Prostate gland (tissue), 2 donors: ENCODE results near the gene SLC38A6. TPM values are rescaled to one million over a fixed set of nuclear protein-coding genes. Genes with fewer than 3 reads are reported as not detected.

Experiments used
- DNase-seq: peaks from one replicate; pipeline ENCODE4 v3.0.0-alpha.2; 2019; ENCODE audit warnings: low spot score
- H3K27ac ChIP-seq, 2 donors: fragments of 200-600 bp; sonication (generic); 2 replicates each; pipeline ENCODE4 v1.5.1; 2017 to 2019
- H3K27me3 ChIP-seq: fragments of 200-600 bp; sonication (generic); replicated peaks from 2 replicates; pipeline ENCODE4 v1.5.1; 2019; ENCODE audit not compliant: insufficient read depth
- H3K36me3 ChIP-seq, 2 donors: fragments of 200-600 bp; sonication (generic); 1 replicate in 1 of 2; 2 replicates in 1 of 2; pipeline versions ENCODE4 v1.5.1 to v1.8.1; 2017 to 2019
- H3K4me1 ChIP-seq: fragments of 200-600 bp; sonication (generic); replicated peaks from 2 replicates; pipeline ENCODE4 v1.5.1; 2019
- H3K4me3 ChIP-seq, 2 donors: fragments of 200-600 bp; sonication (generic); 2 replicates each; pipeline ENCODE4 v1.5.1; 2017 to 2019
- H3K9me3 ChIP-seq: fragments of 200-600 bp; sonication (generic); 2 replicates; pipeline ENCODE4 v1.5.1; 2017
- POLR2A ChIP-seq: fragments of 450-650 bp; IDR thresholded peaks from one replicate; pipeline ENCODE4 v1.6.1; 2016; ENCODE audit warnings: antibody characterized with exemption, mild to moderate bottlenecking
- POLR2AphosphoS5 ChIP-seq: sonication (generic); formaldehyde crosslinking; IDR thresholded peaks from one replicate; pipeline ENCODE4 v1.6.1; 2017; ENCODE audit warnings: antibody characterized with exemption
- WGBS: methylation state at CpG from one replicate; pipeline ENCODE4 v1.1.5; 2018; 5-methylcytosine and 5-hydroxymethylcytosine counted together
- intact Hi-C: fragments of 100-400 bp; cut with DNase I; formaldehyde crosslinking; loops from one replicate; pipeline ENCODE4 v1.14.2; 2022
- total RNA-seq, 2 donors: library from RNA; depleted of rRNA; stranded (reverse); fragments of >200 nt; gene quantifications; one replicate each; pipeline ENCODE4 v1.1.0, GENCODE V29; 2016
- TF ChIP-seq, protein P1 (sequence below), 4 experiments: fragments of 200-600 bp in 2 of 4; fragments of 450-650 bp in 2 of 4; sonication (generic) in 2 of 4; IDR thresholded peaks; 1 replicate in 3 of 4; 2 replicates in 1 of 4; pipeline ENCODE4 v1.5.1; 2016 to 2019; ENCODE audit warnings: antibody characterized with exemption in 4 of 4, mild to moderate bottlenecking in 2 of 4, moderate library complexity in 2 of 4

The SLC38A6 gene
- total RNA-seq, 2 donors from 2014 or later = 13.7 to 15.1 TPM

DNA sequence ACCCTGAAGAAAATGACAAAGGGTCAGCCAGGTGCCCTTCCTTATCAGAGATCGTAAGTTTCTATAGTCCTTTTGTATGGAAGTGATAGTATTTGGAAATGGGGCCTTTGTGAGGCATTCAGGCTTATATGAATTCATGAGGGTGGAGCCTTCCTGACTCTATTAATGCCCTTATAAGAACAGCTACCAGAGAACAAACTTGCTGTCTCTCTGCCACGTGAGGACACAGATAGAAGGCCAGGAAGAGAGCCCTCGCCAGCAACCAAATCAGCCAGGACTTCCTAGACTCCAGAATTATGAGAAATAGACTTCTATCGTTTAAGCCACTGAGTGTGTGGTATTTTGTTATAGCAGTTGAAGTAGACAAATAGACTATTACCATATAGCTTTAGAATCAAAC, 36.8 kb upstream of the SLC38A6 start:
- Histone ChIP-seq H3K9me3 (no peaks in the 10 kb centered on the region), H3K36me3 (no peaks in the 10 kb centered on the region), H3K4me1 (no peaks in the 10 kb centered on the region), H3K4me3 (no peak overlapping the region), H3K27ac (no peak overlapping the region), H3K27me3 (no peaks in the 10 kb centered on the region)
- TF ChIP-seq POLR2A (no peak), POLR2AphosphoS5 (no peak)
- TF ChIP-seq, protein P1, sequence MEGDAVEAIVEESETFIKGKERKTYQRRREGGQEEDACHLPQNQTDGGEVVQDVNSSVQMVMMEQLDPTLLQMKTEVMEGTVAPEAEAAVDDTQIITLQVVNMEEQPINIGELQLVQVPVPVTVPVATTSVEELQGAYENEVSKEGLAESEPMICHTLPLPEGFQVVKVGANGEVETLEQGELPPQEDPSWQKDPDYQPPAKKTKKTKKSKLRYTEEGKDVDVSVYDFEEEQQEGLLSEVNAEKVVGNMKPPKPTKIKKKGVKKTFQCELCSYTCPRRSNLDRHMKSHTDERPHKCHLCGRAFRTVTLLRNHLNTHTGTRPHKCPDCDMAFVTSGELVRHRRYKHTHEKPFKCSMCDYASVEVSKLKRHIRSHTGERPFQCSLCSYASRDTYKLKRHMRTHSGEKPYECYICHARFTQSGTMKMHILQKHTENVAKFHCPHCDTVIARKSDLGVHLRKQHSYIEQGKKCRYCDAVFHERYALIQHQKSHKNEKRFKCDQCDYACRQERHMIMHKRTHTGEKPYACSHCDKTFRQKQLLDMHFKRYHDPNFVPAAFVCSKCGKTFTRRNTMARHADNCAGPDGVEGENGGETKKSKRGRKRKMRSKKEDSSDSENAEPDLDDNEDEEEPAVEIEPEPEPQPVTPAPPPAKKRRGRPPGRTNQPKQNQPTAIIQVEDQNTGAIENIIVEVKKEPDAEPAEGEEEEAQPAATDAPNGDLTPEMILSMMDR (IDR thresholded peaks at IDR 0.05) = no peak
- intact Hi-C loops = no loop called here
- DNase-seq = no peak
- WGBS = 51% methylated on average over 4 of the region's 4 CpGs

- WGBS = 100% methylated on average over 1 of the region's 1 CpG
- Histone ChIP-seq H3K27ac (no peak overlapping the region), H3K4me1 (no peaks in the 10 kb centered on the region), H3K9me3 (no peaks in the 10 kb centered on the region), H3K4me3 (no peak overlapping the region), H3K36me3 (no peaks in the 10 kb centered on the region), H3K27me3 (no peaks in the 10 kb centered on the region)
- intact Hi-C loops = no loop called here
- DNase-seq = no peak
- TF ChIP-seq POLR2AphosphoS5 = no peak
- no peak for TF ChIP-seq POLR2A
- TF ChIP-seq, protein P1 (IDR thresholded peaks at IDR 0.05) = no peak
These were observed 35.1 kb upstream of the SLC38A6 start for GRCh38 chr14:60945984-60946383.

GRCh38 chr14:60946773-60947172, 34.3 kb upstream of the SLC38A6 start:
- intact Hi-C loops = no loop called here
- DNase-seq = no peak
- no peaks in the 10 kb centered on the region for H3K9me3 ChIP-seq
- H3K36me3 ChIP-seq = no peaks in the 10 kb centered on the region
- no peak overlapping the region for H3K4me3 ChIP-seq
- H3K27me3 ChIP-seq = no peaks in the 10 kb centered on the region
- no peak overlapping the region for H3K27ac ChIP-seq
- whole genome bisulfite sequencing = 88% methylated on average over 3 of the region's 3 CpGs
- no peaks in the 10 kb centered on the region for H3K4me1 ChIP-seq
- TF ChIP-seq POLR2A = no peak
- TF ChIP-seq, protein P1 (IDR thresholded peaks at IDR 0.05) = no peak
- TF ChIP-seq POLR2AphosphoS5 = no peak

- H3K9me3 ChIP-seq = no peaks in the 10 kb centered on the region
- H3K4me1 ChIP-seq = no peaks in the 10 kb centered on the region
- WGBS = 62% methylated on average over 3 of the region's 3 CpGs
- no peak overlapping the region for H3K27ac ChIP-seq
- no peak for DNase-seq
- TF ChIP-seq POLR2AphosphoS5 (no peak), POLR2A (no peak)
- TF ChIP-seq, protein P1 (IDR thresholded peaks at IDR 0.05) = no peak
- no peaks in the 10 kb centered on the region for H3K36me3 ChIP-seq
- no peak overlapping the region for H3K4me3 ChIP-seq
- no peaks in the 10 kb centered on the region for H3K27me3 ChIP-seq
- intact Hi-C loops = no loop called here
These were observed 29.1 kb upstream of the SLC38A6 start for GRCh38 chr14:60951776-60952435.

DNA sequence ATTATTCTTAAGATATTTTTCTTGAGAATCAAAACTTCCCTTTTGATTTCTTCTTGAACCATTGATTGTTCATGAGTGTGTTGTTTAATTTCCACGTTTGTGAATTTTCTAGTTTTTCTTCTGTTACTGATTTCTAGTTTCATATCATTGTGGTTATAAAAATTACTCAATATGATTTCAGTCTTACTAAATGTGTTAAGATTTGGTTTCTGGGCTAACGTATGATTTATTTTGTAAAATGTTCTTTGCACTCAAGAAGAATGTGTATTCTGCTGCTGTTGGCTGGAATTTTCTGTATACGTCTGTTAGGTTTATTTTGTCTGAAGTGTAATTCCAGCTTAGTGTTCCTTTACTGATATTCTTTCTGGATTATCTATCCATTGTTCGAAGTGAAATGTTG, 24.8 kb upstream of the SLC38A6 start:
- TF ChIP-seq POLR2A (no peak), POLR2AphosphoS5 (no peak)
- TF ChIP-seq, protein P1 (IDR thresholded peaks at IDR 0.05) = no peak
- no peak overlapping the region for H3K4me3 ChIP-seq
- H3K27me3 ChIP-seq = no peaks in the 10 kb centered on the region
- H3K9me3 ChIP-seq = no peaks in the 10 kb centered on the region
- DNase-seq = no peak
- H3K4me1 ChIP-seq = no peaks in the 10 kb centered on the region
- intact Hi-C loops = no loop called here
- WGBS = 95% methylated on average over 4 of the region's 4 CpGs
- no peaks in the 10 kb centered on the region for H3K36me3 ChIP-seq
- H3K27ac ChIP-seq = no peak overlapping the region
